ENCODE measurements around the gene GALNT6. TPM values are rescaled to one million over a fixed set of nuclear protein-coding genes. Genes with fewer than 3 reads are reported as not detected.

GALNT6 gene
- 12.4 TPM for polyA plus RNA-seq (2012; ENCODE audit: missing spikeins)

- DNase-seq (ENCODE audit: insufficient read length), result peak; percentile 77
- FAIRE-seq, result peak; percentile 64
- TF ChIP-seq TAF1 (IDR thresholded peaks at IDR 0.05; ENCODE audit: borderline replicate concordance, low read depth, low read length) (no peak), POLR2AphosphoS5 (IDR thresholded peaks at IDR 0.05; ENCODE audit: low read depth, low read length) (peak; percentile 16; the same call in 1 of the 2 replicates), POLR2A (IDR thresholded peaks at IDR 0.05; ENCODE audit: low read depth, low read length) (peak; percentile 40; the same call in 1 of the 2 replicates)
Observed at GRCh38 chr12:51391283-51392123, at the start of gene GALNT6. TSS of gene GALNT6 (minus strand) at chr12:51391406. CDS start at chr12:51379781, 11,625 bp downstream.

GRCh38 chr12:51439330-51439729, 48.1 kb upstream of the GALNT6 start:
- no peak for DNase-seq (ENCODE audit: insufficient read length)
- FAIRE-seq, result no peak
- TF ChIP-seq TAF1 (IDR thresholded peaks at IDR 0.05; ENCODE audit: borderline replicate concordance, low read depth, low read length) (no peak), POLR2AphosphoS5 (IDR thresholded peaks at IDR 0.05; ENCODE audit: low read depth, low read length) (no peak), POLR2A (IDR thresholded peaks at IDR 0.05; ENCODE audit: low read depth, low read length) (no peak)

- DNase-seq (ENCODE audit: insufficient read length), result no peak
- TF ChIP-seq TAF1 (IDR thresholded peaks at IDR 0.05; ENCODE audit: borderline replicate concordance, low read depth, low read length) (no peak), POLR2A (IDR thresholded peaks at IDR 0.05; ENCODE audit: low read depth, low read length) (no peak), POLR2AphosphoS5 (IDR thresholded peaks at IDR 0.05; ENCODE audit: low read depth, low read length) (no peak)
- no peak for FAIRE-seq
Observed at GRCh38 chr12:51437431-51437830, 46.2 kb upstream of the GALNT6 start.

- FAIRE-seq, result no peak
- no peak for TF ChIP-seq TAF1 (IDR thresholded peaks at IDR 0.05; ENCODE audit: borderline replicate concordance, low read depth, low read length)
- TF ChIP-seq POLR2AphosphoS5 (IDR thresholded peaks at IDR 0.05; ENCODE audit: low read depth, low read length), result no peak
- no peak for TF ChIP-seq POLR2A (IDR thresholded peaks at IDR 0.05; ENCODE audit: low read depth, low read length)
- no peak for DNase-seq (ENCODE audit: insufficient read length)
Observed at GRCh38 chr12:51434305-51434704, 43.1 kb upstream of the GALNT6 start.

- no peak for DNase-seq (ENCODE audit: insufficient read length)
- TF ChIP-seq TAF1 (IDR thresholded peaks at IDR 0.05; ENCODE audit: borderline replicate concordance, low read depth, low read length) (no peak), POLR2A (IDR thresholded peaks at IDR 0.05; ENCODE audit: low read depth, low read length) (no peak), POLR2AphosphoS5 (IDR thresholded peaks at IDR 0.05; ENCODE audit: low read depth, low read length) (no peak)
- FAIRE-seq, result no peak
Observed at GRCh38 chr12:51432921-51433320, 41.7 kb upstream of the GALNT6 start.

- DNase-seq (ENCODE audit: insufficient read length), result no peak
- FAIRE-seq, result no peak
- TF ChIP-seq POLR2AphosphoS5 (IDR thresholded peaks at IDR 0.05; ENCODE audit: low read depth, low read length) (no peak), TAF1 (IDR thresholded peaks at IDR 0.05; ENCODE audit: borderline replicate concordance, low read depth, low read length) (no peak), POLR2A (IDR thresholded peaks at IDR 0.05; ENCODE audit: low read depth, low read length) (no peak)
Observed at GRCh38 chr12:51430196-51430895, 39.1 kb upstream of the GALNT6 start.

GRCh38 chr12:51429700-51430099, 38.5 kb upstream of the GALNT6 start:
- FAIRE-seq (no peak), DNase-seq (ENCODE audit: insufficient read length) (no peak)
- TF ChIP-seq POLR2AphosphoS5 (IDR thresholded peaks at IDR 0.05; ENCODE audit: low read depth, low read length) (no peak), POLR2A (IDR thresholded peaks at IDR 0.05; ENCODE audit: low read depth, low read length) (no peak), TAF1 (IDR thresholded peaks at IDR 0.05; ENCODE audit: borderline replicate concordance, low read depth, low read length) (no peak)

- TF ChIP-seq TAF1 (IDR thresholded peaks at IDR 0.05; ENCODE audit: borderline replicate concordance, low read depth, low read length) (no peak), POLR2AphosphoS5 (IDR thresholded peaks at IDR 0.05; ENCODE audit: low read depth, low read length) (no peak), POLR2A (IDR thresholded peaks at IDR 0.05; ENCODE audit: low read depth, low read length) (no peak)
- no peak for DNase-seq (ENCODE audit: insufficient read length)
- FAIRE-seq, result no peak
Observed at GRCh38 chr12:51428256-51428655, 37.0 kb upstream of the GALNT6 start.

GRCh38 chr12:51424662-51425539, 33.7 kb upstream of the GALNT6 start, which contains the start of gene SLC4A8:
TSS of gene SLC4A8 (plus strand) at chr12:51424831. CDS start at chr12:51424988, 157 bp downstream.
- no peak for TF ChIP-seq POLR2A (IDR thresholded peaks at IDR 0.05; ENCODE audit: low read depth, low read length)
- TF ChIP-seq TAF1 (IDR thresholded peaks at IDR 0.05; ENCODE audit: borderline replicate concordance, low read depth, low read length), result no peak
- no peak for TF ChIP-seq POLR2AphosphoS5 (IDR thresholded peaks at IDR 0.05; ENCODE audit: low read depth, low read length)
- FAIRE-seq, result peak; percentile 92
- DNase-seq (ENCODE audit: insufficient read length), result peak; percentile 91

- FAIRE-seq (no peak), DNase-seq (ENCODE audit: insufficient read length) (no peak)
- TF ChIP-seq POLR2A (IDR thresholded peaks at IDR 0.05; ENCODE audit: low read depth, low read length) (no peak), TAF1 (IDR thresholded peaks at IDR 0.05; ENCODE audit: borderline replicate concordance, low read depth, low read length) (no peak), POLR2AphosphoS5 (IDR thresholded peaks at IDR 0.05; ENCODE audit: low read depth, low read length) (no peak)
Observed at GRCh38 chr12:51424094-51424661, 33.0 kb upstream of the GALNT6 start.

Data from GM12892 (cell line).